Fibroblast of skin of abdomen (primary cell): ENCODE results near the gene TMEM87B.
"Not testable (repeated sequence)": the region's sequence is repeated elsewhere in the genome, so short reads cannot be mapped to it uniquely, and the experiment has no call there.

Experiments
- DNase-seq: peaks from one replicate; pipeline ENCODE4 v3.0.0-alpha.2; 2013

The TMEM87B gene

GRCh38 chr2:112133344-112133743 is 78.3 kb downstream of the TMEM87B start:
- DNase-seq, result no peak

- DNase-seq, result no peak
Observed at GRCh38 chr2:112134120-112134519, 79.1 kb downstream of the TMEM87B start.

GRCh38 chr2:112136096-112136495 is 81.0 kb downstream of the TMEM87B start:
- DNase-seq, result no peak

GRCh38 chr2:112137516-112138158 is 82.6 kb downstream of the TMEM87B start:
- peak; percentile 8 for DNase-seq

GRCh38 chr2:112138159-112139032 is 83.3 kb downstream of the TMEM87B start, which contains the start of gene FBLN7:
TSS of gene FBLN7 (plus strand) at chr2:112138385. CDS start at chr2:112138656, 271 bp downstream.
- no peak for DNase-seq

- not testable (repeated sequence) for DNase-seq
Observed at GRCh38 chr2:112139033-112139614, 84.1 kb downstream of the TMEM87B start.

GRCh38 chr2:112139661-112140204 is 84.7 kb downstream of the TMEM87B start:
- not testable (repeated sequence) for DNase-seq

- no peak for DNase-seq
Observed at GRCh38 chr2:112140205-112140802, 85.2 kb downstream of the TMEM87B start.

GRCh38 chr2:112140899-112141625 is 86.0 kb downstream of the TMEM87B start:
- DNase-seq, result no peak

GRCh38 chr2:112141626-112142007 is 86.5 kb downstream of the TMEM87B start:
- DNase-seq, result no peak

- DNase-seq, result no peak
Observed at GRCh38 chr2:112142525-112143078, 87.5 kb downstream of the TMEM87B start.

- no peak for DNase-seq
Observed at GRCh38 chr2:112143150-112143549, 88.1 kb downstream of the TMEM87B start.

GRCh38 chr2:112144966-112145365 is 89.9 kb downstream of the TMEM87B start:
- no peak for DNase-seq

- DNase-seq, result no peak
Observed at GRCh38 chr2:112147382-112148168, 92.5 kb downstream of the TMEM87B start.

- no peak for DNase-seq
Observed at GRCh38 chr2:112148477-112148876, 93.4 kb downstream of the TMEM87B start.

- DNase-seq, result no peak
Observed at GRCh38 chr2:112149194-112149593, 94.1 kb downstream of the TMEM87B start.

GRCh38 chr2:112149866-112150435 is 94.9 kb downstream of the TMEM87B start:
- DNase-seq, result no peak

- peak; percentile 87 for DNase-seq
Observed at GRCh38 chr2:112150447-112150846, 95.4 kb downstream of the TMEM87B start.

- DNase-seq, result no peak
Observed at GRCh38 chr2:112150851-112151250, 95.8 kb downstream of the TMEM87B start.

GRCh38 chr2:112151271-112151670 is 96.2 kb downstream of the TMEM87B start:
- DNase-seq, result no peak
